GM12873 (cell line): ENCODE measurements around the gene SAMD14.

Experiments used
- CTCF ChIP-seq: IDR thresholded peaks from 2 replicates; pipeline ENCODE4 v1.5.1; 2012; ENCODE audit warnings: low read depth, mild to moderate bottlenecking, moderate library complexity, low read length, control low read depth; ENCODE audit not compliant: insufficient read depth; ENCODE audit errors: missing control alignments

SAMD14 gene

GRCh38 chr17:50090971-50091917 lies 38.7 kb downstream of the SAMD14 start:
- TF ChIP-seq CTCF: no peak

GRCh38 chr17:50090071-50090470 lies 39.9 kb downstream of the SAMD14 start:
- TF ChIP-seq CTCF: no peak

- TF ChIP-seq CTCF: no peak
These were observed 40.8 kb downstream of the SAMD14 start for GRCh38 chr17:50088952-50089825.

- TF ChIP-seq CTCF: no peak
These were observed 42.0 kb downstream of the SAMD14 start for GRCh38 chr17:50087912-50088405.

GRCh38 chr17:50087246-50087911 lies 42.6 kb downstream of the SAMD14 start:
- TF ChIP-seq CTCF: peak; percentile 100

GRCh38 chr17:50081757-50082156 lies 48.2 kb downstream of the SAMD14 start:
- TF ChIP-seq CTCF: no peak
